ENCODE measurements around the gene PROSER2.

DNA sequence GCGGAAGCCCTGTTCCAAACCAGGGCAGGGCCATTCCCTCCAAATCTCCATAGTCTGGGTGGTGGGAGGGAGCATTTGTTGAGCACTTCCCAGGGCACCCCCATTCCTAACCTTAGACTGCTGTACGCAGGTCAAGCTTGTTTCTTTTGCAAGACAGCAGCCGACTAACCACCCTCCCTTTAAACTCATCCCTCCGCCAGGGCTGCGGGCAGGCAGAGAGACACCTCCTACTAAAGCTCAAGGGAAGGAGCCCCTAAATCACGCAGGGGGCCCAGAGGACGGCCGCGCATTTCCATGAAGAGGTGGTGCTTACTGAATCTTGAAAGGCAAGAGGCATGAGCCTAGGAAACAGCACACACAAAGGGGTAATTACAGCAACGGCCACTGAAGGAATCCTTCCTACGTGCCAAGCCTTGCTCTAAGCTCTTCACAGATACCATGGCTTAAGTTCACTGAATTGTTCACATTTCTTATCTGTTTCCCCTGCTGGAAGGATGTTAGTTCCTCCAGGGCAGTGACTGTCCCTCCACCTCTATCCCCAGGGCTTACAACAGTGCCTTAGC lies 90.0 kb downstream of the PROSER2 start:
- no peak for TF ChIP-seq CTCF (IDR thresholded peaks at IDR 0.05)
- TF ChIP-seq POLR2AphosphoS5 (IDR thresholded peaks at IDR 0.05) = no peak
- TF ChIP-seq POLR2A (IDR thresholded peaks at IDR 0.05) = no peak
